Sigmoid colon (tissue), 7 donors: ENCODE results near the gene BIRC7. TPM values are rescaled to one million over a fixed set of nuclear protein-coding genes. Genes with fewer than 3 reads are reported as not detected.

Experiments
- DNase-seq: peaks from one replicate; pipeline ENCODE4 v3.0.0-alpha.2; 2019
- H3K27ac ChIP-seq, 4 donors: fragments of 200-600 bp; sonication (generic); one replicate each; pipeline ENCODE4 v1.5.1; 2016 to 2019; ENCODE audit warnings: mild to moderate bottlenecking in 1 of 4
- H3K27me3 ChIP-seq, 3 donors: fragments of 200-600 bp; sonication (generic); one replicate each; pipeline ENCODE4 v1.5.1; 2019; ENCODE audit warnings: mild to moderate bottlenecking in 1 of 3
- H3K36me3 ChIP-seq, 4 donors: fragments of 200-600 bp; sonication (generic); one replicate each; pipeline ENCODE4 v1.5.1; 2016 to 2019
- H3K4me1 ChIP-seq, 4 donors: fragments of 200-600 bp; sonication (generic); one replicate each; pipeline ENCODE4 v1.5.1; 2017 to 2019
- H3K4me3 ChIP-seq, 4 donors: fragments of 200-600 bp; sonication (generic); one replicate each; pipeline ENCODE4 v1.5.1; 2017 to 2019; ENCODE audit warnings: mild to moderate bottlenecking in 2 of 4, moderate library complexity in 1 of 4
- H3K9me3 ChIP-seq, 4 donors: fragments of 200-600 bp in 3 of 4; sonication (generic) in 3 of 4; one replicate each; pipeline versions ENCODE4 v1.5.1 to v1.6.1; 2013 to 2019
- EP300 ChIP-seq, 4 donors: sonication (generic); formaldehyde crosslinking; IDR thresholded peaks; one replicate each; pipeline ENCODE4 v1.6.1; 2017; ENCODE audit warnings: antibody characterized with exemption in 4 of 4
- POLR2A ChIP-seq, 2 donors: fragments of 450-650 bp; IDR thresholded peaks; one replicate each; pipeline ENCODE4 v1.6.1; 2016; ENCODE audit warnings: antibody characterized with exemption in 2 of 2, mild to moderate bottlenecking in 2 of 2, moderate library complexity in 2 of 2
- POLR2AphosphoS5 ChIP-seq, 4 donors: sonication (generic); formaldehyde crosslinking; IDR thresholded peaks; one replicate each; pipeline ENCODE4 v1.6.1; 2017; ENCODE audit warnings: antibody characterized with exemption in 4 of 4
- WGBS, 2 donors: extraction: QIAGEN DNeasy Blood & Tissue Kit; methylation state at CpG; one replicate each; pipeline ENCODE4 v1.1.7; 2013; 5-methylcytosine and 5-hydroxymethylcytosine counted together
- intact Hi-C: fragments of 100-400 bp; cut with DNase I; formaldehyde crosslinking; loops from one replicate; pipeline ENCODE4 v1.15.1; 2023
- polyA plus RNA-seq, 3 donors: library from polyadenylated mRNA; stranded (reverse); fragments of 200-250 nt; gene quantifications; one replicate each; pipeline ENCODE4 v1.2.3, GENCODE V29; 2013
- total RNA-seq, 4 donors: library from RNA; depleted of rRNA; stranded (reverse); fragments of >200 nt; gene quantifications; one replicate each; pipeline ENCODE4 v1.1.0, GENCODE V29; 2016
- TF ChIP-seq, protein P1 (sequence below), 4 experiments: fragments of 450-650 bp in 3 of 4; fragments of 200-600 bp in 1 of 4; IDR thresholded peaks; one replicate each; pipeline ENCODE4 v1.5.1; 2016 to 2019; ENCODE audit warnings: antibody characterized with exemption in 4 of 4, mild to moderate bottlenecking in 3 of 4, moderate library complexity in 2 of 4
- donor health status: healthy with polysubstance abuse.
- donor health status: Bipolar disorder and iron deficiency.
- donor health status: healthy.

Gene BIRC7
- total and polyA plus RNA-seq, 7 donors, result 0.15 to 1.2 (median 0.66) TPM; not detected in 3

DNA sequence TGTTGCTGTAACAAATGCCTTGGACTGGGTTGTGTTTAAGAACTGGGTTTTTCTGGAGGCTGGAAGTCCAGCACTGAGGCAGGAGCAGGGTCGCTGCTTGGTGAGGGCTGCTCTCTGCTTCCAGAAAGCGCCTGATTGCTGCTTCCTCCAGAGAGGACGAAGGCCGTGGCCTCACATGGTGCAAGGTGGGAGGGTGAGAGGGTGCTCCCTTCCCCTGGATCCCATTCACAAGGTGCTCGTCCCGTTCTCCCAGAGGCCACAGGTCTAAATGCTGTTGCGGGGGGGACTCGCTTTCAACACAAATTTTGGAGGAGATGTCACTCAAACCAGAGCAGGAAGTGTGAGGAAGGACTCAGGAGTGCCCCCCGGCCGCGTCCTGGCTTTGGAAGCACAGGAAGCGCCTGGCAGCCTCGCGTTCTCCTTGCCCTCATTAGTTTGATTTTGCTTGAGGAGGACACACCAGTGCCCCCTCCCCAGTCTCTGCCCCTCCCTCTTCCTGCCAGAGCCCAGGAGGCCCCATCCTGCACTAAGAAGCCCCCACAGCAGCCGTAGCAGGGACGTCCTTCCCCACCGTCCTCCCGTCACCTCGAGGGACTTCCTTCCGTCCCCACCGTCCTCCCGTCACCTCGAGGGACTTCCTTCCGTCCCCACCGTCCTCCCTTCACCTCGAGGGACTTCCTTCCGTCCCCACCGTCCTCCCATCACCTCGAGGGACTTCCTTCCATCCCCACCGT lies 26.3 kb downstream of the BIRC7 start:
- Histone ChIP-seq H3K27ac (no peak overlapping the region), H3K9me3 (no peaks in the 10 kb centered on the region), H3K27me3 (peaks cover 6 to 72% (median 42%) of the 10 kb centered on the region in 3 donors), H3K4me1 (no peaks in the 10 kb centered on the region), H3K4me3 (no peak overlapping the region), H3K36me3 (no peaks in the 10 kb centered on the region)
- intact Hi-C loops, result no loop called here
- TF ChIP-seq POLR2AphosphoS5 (IDR thresholded peaks at IDR 0.05), result no peak
- no peak for TF ChIP-seq EP300 (IDR thresholded peaks at IDR 0.05)
- TF ChIP-seq POLR2A (IDR thresholded peaks at IDR 0.05), result no peak
- TF ChIP-seq, protein P1, sequence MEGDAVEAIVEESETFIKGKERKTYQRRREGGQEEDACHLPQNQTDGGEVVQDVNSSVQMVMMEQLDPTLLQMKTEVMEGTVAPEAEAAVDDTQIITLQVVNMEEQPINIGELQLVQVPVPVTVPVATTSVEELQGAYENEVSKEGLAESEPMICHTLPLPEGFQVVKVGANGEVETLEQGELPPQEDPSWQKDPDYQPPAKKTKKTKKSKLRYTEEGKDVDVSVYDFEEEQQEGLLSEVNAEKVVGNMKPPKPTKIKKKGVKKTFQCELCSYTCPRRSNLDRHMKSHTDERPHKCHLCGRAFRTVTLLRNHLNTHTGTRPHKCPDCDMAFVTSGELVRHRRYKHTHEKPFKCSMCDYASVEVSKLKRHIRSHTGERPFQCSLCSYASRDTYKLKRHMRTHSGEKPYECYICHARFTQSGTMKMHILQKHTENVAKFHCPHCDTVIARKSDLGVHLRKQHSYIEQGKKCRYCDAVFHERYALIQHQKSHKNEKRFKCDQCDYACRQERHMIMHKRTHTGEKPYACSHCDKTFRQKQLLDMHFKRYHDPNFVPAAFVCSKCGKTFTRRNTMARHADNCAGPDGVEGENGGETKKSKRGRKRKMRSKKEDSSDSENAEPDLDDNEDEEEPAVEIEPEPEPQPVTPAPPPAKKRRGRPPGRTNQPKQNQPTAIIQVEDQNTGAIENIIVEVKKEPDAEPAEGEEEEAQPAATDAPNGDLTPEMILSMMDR (IDR thresholded peaks at IDR 0.05), result no peak
- DNase-seq, result no peak
- WGBS, 2 donors, result 40 to 72% methylated on average over 30 of the region's 30 CpGs

DNA sequence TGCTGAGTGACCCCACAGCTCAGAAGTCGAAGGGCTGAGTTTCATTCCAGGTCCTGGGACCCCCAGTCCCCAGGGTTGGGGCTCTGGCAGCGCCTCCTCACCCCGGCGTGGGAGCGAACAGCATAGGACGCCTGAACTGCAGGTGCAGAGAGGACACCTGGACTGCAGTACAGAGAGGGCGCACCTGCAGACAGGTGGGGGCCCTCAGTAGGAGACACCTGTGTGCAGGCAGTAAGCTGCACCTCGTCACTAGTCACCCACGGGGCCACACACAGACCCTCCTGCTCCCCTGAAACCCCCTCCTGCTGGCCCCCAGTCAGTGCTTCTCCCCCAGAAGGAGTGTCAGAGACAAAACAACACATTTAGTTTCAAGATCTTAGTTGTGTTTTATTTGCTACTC lies 27.1 kb downstream of the BIRC7 start:
- Histone ChIP-seq H3K4me3 (no peak overlapping the region), H3K4me1 (no peaks in the 10 kb centered on the region), H3K27me3 (peaks cover 6 to 80% (median 50%) of the 10 kb centered on the region in 3 donors), H3K36me3 (no peaks in the 10 kb centered on the region), H3K27ac (no peak overlapping the region), H3K9me3 (no peaks in the 10 kb centered on the region)
- 24 to 68% methylated on average over 9 of the region's 9 CpGs for WGBS, 2 donors
- TF ChIP-seq, protein P1 (IDR thresholded peaks at IDR 0.05), result no peak
- TF ChIP-seq POLR2A (IDR thresholded peaks at IDR 0.05) (no peak), POLR2AphosphoS5 (IDR thresholded peaks at IDR 0.05) (no peak), EP300 (IDR thresholded peaks at IDR 0.05) (no peak)
- intact Hi-C loops, result no loop called here
- DNase-seq, result no peak

DNA sequence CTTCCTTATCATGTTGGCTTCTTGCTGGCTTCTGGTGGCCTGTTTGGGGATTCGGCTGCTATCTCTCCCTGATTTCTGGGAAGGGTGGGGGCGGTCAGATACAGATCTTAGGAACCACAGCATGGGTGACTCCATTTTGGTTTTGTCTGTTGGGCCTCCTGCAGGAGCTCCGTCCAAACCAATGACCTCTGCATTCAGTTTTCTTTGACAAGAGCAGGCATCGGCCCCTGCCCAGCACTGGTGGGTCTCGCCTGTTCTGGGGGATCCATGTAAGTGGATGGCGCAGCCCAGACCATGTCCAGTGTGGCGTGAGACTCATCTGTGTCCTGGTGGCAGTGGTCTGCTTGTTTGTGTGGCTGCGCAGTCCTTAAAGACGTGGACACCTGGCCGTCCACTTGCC lies 28.3 kb downstream of the BIRC7 start:
- H3K27ac ChIP-seq, result no peak overlapping the region
- DNase-seq, result no peak
- 93% methylated on average over 10 of the region's 10 CpGs for WGBS, 2 donors
- no peaks in the 10 kb centered on the region for H3K9me3 ChIP-seq
- H3K4me1 ChIP-seq, result no peaks in the 10 kb centered on the region
- H3K4me3 ChIP-seq, result no peak overlapping the region
- intact Hi-C loops, result no loop called here
- no peaks in the 10 kb centered on the region for H3K36me3 ChIP-seq
- peaks cover 6 to 85% (median 55%) of the 10 kb centered on the region in 3 donors for H3K27me3 ChIP-seq
- TF ChIP-seq EP300 (IDR thresholded peaks at IDR 0.05) (no peak), POLR2AphosphoS5 (IDR thresholded peaks at IDR 0.05) (no peak), POLR2A (IDR thresholded peaks at IDR 0.05) (no peak)
- TF ChIP-seq, protein P1 (IDR thresholded peaks at IDR 0.05), result no peak

DNA sequence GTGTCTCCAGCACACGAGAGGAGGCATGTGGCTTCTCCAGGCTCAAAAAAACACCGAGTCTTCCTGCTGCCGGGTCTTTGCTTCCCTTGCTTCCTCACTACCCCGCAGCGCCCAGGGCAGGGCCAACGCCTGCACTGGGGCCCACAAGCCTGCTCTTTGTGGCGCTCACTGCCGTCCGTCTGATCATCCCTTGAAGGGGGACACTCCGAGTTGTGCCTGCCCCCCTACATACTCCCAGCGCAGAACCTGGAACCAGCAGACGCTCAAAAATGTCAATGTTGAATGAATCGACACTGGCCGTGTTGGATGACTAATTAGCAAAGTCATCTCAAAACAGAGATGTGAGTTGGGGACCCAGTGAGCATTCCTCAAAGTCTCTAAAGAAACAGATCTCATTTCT lies 28.8 kb downstream of the BIRC7 start:
- no peak for DNase-seq
- no peak overlapping the region for H3K27ac ChIP-seq
- no peaks in the 10 kb centered on the region for H3K4me1 ChIP-seq
- no peaks in the 10 kb centered on the region for H3K9me3 ChIP-seq
- no peaks in the 10 kb centered on the region for H3K36me3 ChIP-seq
- H3K27me3 ChIP-seq, result peaks cover 6 to 79% (median 51%) of the 10 kb centered on the region in 3 donors
- intact Hi-C loops, result no loop called here
- 62 to 74% methylated on average over 14 of the region's 14 CpGs for WGBS, 2 donors
- no peak overlapping the region for H3K4me3 ChIP-seq
- TF ChIP-seq POLR2A (IDR thresholded peaks at IDR 0.05) (no peak), POLR2AphosphoS5 (IDR thresholded peaks at IDR 0.05) (no peak), EP300 (IDR thresholded peaks at IDR 0.05) (no peak)
- TF ChIP-seq, protein P1 (IDR thresholded peaks at IDR 0.05), result no peak
